ENCODE data around the gene OR10AG1. TPM values are rescaled to one million over a fixed set of nuclear protein-coding genes. Genes with fewer than 3 reads are reported as not detected.
A peak's percentile ranks its signal among the peaks of the same experiment; 100 is the strongest.

The OR10AG1 gene
- total RNA-seq, result not detected

- FAIRE-seq (no peak), DNase-seq (ENCODE audit: low spot score in 2 of 2) (no peak)
These were observed at the start of gene OR10AG1 for GRCh38 chr11:55969845-55970244. TSS of gene OR10AG1 (minus strand) at chr11:55969945. CDS start at chr11:55969907, 38 bp downstream.

- DNase-seq (ENCODE audit: low spot score in 2 of 2) (no peak), FAIRE-seq (no peak)
These were observed 44.1 kb upstream of the OR10AG1 start for GRCh38 chr11:56013805-56014204.

GRCh38 chr11:56010716-56011115 lies 41.0 kb upstream of the OR10AG1 start:
- DNase-seq (ENCODE audit: low spot score in 2 of 2) (no peak), FAIRE-seq (no peak)

- DNase-seq (ENCODE audit: low spot score in 2 of 2) (no peak), FAIRE-seq (no peak)
These were observed 24.8 kb upstream of the OR10AG1 start, which contains the start of gene OR5F1 for GRCh38 chr11:55994525-55994924. TSS of gene OR5F1 (minus strand) at chr11:55994625. CDS start at chr11:55994625, 0 bp downstream.

GRCh38 chr11:55970935-55971334 lies 1.2 kb upstream of the OR10AG1 start:
- FAIRE-seq, result no peak
- DNase-seq (ENCODE audit: low spot score in 2 of 2), result no peak

GRCh38 chr11:55967914-55968313 lies 1.8 kb downstream of the OR10AG1 start:
- DNase-seq (ENCODE audit: low spot score in 2 of 2) (no peak), FAIRE-seq (no peak)

- FAIRE-seq (no peak), DNase-seq (ENCODE audit: low spot score in 2 of 2) (no peak)
These were observed 3.4 kb downstream of the OR10AG1 start for GRCh38 chr11:55966391-55966790.

GRCh38 chr11:55956521-55956920 lies 13.2 kb downstream of the OR10AG1 start:
- FAIRE-seq (no peak), DNase-seq (ENCODE audit: low spot score in 2 of 2) (no peak)

GRCh38 chr11:55949330-55949729 lies 20.4 kb downstream of the OR10AG1 start:
- DNase-seq (ENCODE audit: low spot score in 2 of 2) (no peak), FAIRE-seq (no peak)

GRCh38 chr11:55942785-55943392 lies 26.9 kb downstream of the OR10AG1 start:
- FAIRE-seq (no peak), DNase-seq (ENCODE audit: low spot score in 2 of 2) (peak in 1 of 2 donors; percentile 1)

- no peak for FAIRE-seq
These were observed 33.4 kb downstream of the OR10AG1 start, which contains the start of gene OR5I1 for GRCh38 chr11:55936300-55936699. TSS of gene OR5I1 (minus strand) at chr11:55936400. CDS start at chr11:55936400, 0 bp downstream.

GRCh38 chr11:55920537-55920936 lies 49.2 kb downstream of the OR10AG1 start:
- no peak for FAIRE-seq

More at GRCh38 chr11:55936300-55936699, 33.4 kb downstream of the OR10AG1 start, which contains the start of gene OR5I1:
- no peak for DNase-seq (ENCODE audit: low spot score in 2 of 2)

More at GRCh38 chr11:55920537-55920936, 49.2 kb downstream of the OR10AG1 start:
- DNase-seq (ENCODE audit: low spot score in 2 of 2), result no peak

Other genes with a start within 250 kb of the OR10AG1 start
- gene OR5D13, start 196.5 kb downstream of the OR10AG1 start, total RNA-seq, result not detected
- not detected for gene OR5D14, start 174.4 kb downstream of the OR10AG1 start, total RNA-seq
- gene OR5L1, start 158.6 kb downstream of the OR10AG1 start, total RNA-seq, result not detected
- gene OR5D18, start 150.3 kb downstream of the OR10AG1 start, total RNA-seq, result not detected
- gene OR5L2, start 142.7 kb downstream of the OR10AG1 start, total RNA-seq, result not detected
- gene OR5D16, start 131.2 kb downstream of the OR10AG1 start, total RNA-seq, result not detected
- not detected for gene TRIM51, start 86.6 kb downstream of the OR10AG1 start, total RNA-seq
- gene OR5W2, start 55.4 kb downstream of the OR10AG1 start, total RNA-seq, result not detected
- gene OR5I1, start 33.5 kb downstream of the OR10AG1 start, total RNA-seq, result not detected
- not detected for gene OR5F1, start 24.7 kb upstream of the OR10AG1 start, total RNA-seq
- not detected for gene OR5AS1, start 57.7 kb upstream of the OR10AG1 start, total RNA-seq
- not detected for gene OR8I2, start 123.4 kb upstream of the OR10AG1 start, total RNA-seq
- gene OR8H2, start 133.7 kb upstream of the OR10AG1 start, total RNA-seq, result not detected
- not detected for gene OR8H3, start 152.4 kb upstream of the OR10AG1 start, total RNA-seq
- gene OR8J3, start 170.3 kb upstream of the OR10AG1 start, total RNA-seq, result not detected
- gene OR8K5, start 190.4 kb upstream of the OR10AG1 start, total RNA-seq, result not detected
- not detected for gene OR5J2, start 206.7 kb upstream of the OR10AG1 start, total RNA-seq